Stimulated activated CD8-positive, alpha-beta memory T cell treated with anti-CD3 and anti-CD28 coated beads, Interleukin-4, amount 100 ng/mL, for 4 hours (primary cell): Measurements from ENCODE around the gene TRIM65.
A peak's percentile ranks its signal among the peaks of the same experiment; 100 is the strongest.

Source experiments
- DNase-seq, 2 donors: peaks; one replicate each; pipeline ENCODE4 v3.0.0-alpha.2; 2020; ENCODE audit warnings: low read depth in 2 of 2, low spot score in 1 of 2

Gene TRIM65

DNA sequence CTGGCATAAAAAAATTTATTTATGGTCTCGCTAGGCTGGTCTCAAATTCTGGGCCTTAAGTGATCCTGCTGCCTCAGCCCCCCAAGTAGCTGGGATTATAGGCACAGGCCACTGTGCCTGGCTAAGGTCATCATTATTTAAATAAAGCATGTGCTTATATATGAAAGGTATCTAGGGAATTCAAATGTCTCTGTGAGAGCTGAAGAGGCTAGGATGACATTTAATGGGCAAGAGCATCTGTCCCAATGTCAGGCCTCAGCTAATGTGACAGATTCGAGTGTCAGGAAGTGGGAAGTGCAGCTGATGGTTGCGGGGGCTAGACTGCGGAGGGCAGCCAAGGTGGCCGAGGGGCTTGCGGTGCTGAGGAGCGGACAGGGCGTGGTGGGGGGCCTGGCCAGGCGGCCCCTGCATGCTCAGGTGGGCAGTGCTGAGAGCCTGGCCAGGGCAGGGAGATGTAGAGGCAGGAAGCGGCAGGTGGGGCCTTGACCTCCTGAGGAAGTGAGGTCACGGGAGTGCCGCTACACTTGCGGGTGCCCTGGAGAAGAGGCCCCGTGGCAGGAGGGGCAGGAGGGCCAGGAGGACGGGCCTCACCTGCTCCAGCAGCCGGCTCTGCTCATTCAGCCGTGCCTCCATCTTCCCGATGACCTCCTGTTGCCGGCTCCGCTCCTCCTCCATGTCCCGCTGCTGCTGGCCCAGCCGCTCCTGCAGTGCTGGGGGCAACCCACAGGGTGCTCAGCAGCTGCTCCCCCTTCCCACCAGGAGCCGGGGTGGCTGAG, 20.6 kb upstream of the TRIM65 start:
- no peak for DNase-seq

GRCh38 chr17:75915268-75915667, 18.5 kb upstream of the TRIM65 start:
- no peak for DNase-seq

DNA sequence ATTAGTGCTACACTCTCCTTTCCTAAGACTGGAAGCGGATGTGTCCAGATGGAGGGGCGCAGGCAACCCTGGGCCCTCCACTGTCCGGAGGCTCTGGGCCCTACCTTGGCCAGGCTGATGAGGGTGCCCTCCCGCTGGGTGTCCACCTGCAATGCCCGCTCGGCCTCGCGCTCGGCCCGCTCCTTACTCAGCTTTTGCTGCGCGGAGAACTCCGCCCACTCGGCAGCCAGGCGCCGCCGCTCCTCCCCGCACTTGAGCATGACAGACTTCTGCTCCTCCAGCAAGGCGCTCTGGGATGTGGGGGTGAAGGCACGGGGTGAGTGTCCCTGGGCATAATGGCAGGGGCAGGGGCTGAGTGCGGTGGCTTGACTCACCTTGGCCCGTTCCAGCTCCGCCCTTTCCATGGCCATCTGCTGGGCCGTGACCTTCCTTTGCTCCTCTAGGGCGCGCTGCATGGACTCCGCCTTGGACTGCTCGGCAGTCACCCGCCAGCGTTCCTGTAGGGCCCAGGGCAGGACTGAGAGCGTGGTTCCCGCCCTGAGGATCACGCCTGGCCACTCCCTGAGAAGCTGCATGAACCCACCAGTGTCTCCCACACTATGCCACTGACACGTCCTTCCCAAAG, 18.0 kb upstream of the TRIM65 start:
- no peak for DNase-seq

DNA sequence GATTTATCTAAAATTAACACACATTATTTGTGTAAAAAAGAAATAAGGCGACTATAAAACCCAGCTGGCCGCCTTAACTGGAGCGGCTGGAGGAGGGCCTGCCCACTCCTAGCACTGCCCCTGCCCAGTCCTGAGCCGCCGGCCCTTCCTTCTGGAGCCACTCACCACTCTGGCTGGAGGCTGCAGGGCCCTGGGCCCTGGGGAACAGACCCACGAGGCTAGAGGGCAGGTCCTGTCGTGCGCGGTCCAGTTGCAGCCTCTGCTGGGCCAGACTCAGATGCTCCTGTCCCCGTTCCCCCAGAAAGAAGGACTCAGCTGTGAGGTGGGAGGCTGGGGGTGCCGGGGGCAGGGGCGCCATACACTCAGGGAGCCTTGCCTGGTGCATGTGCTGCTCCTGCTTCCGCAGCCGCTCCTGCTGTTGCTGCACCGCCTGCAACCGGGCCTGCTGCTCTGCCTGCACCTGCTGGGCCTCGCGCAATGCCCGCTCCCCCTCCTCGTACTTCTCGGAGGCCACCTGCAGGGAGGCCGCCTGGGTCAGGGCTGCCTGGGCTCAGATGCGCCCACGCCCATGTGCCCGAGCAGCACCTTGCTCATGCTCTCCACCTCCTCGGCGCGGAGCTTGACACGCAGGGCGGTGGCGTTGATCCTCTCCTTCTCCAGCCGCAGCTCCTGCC, 16.9 kb upstream of the TRIM65 start:
- no peak for DNase-seq

GRCh38 chr17:75910699-75911098, 13.9 kb upstream of the TRIM65 start:
- no peak for DNase-seq

- DNase-seq = no peak
Observed at GRCh38 chr17:75909812-75910274, 13.1 kb upstream of the TRIM65 start.

DNA sequence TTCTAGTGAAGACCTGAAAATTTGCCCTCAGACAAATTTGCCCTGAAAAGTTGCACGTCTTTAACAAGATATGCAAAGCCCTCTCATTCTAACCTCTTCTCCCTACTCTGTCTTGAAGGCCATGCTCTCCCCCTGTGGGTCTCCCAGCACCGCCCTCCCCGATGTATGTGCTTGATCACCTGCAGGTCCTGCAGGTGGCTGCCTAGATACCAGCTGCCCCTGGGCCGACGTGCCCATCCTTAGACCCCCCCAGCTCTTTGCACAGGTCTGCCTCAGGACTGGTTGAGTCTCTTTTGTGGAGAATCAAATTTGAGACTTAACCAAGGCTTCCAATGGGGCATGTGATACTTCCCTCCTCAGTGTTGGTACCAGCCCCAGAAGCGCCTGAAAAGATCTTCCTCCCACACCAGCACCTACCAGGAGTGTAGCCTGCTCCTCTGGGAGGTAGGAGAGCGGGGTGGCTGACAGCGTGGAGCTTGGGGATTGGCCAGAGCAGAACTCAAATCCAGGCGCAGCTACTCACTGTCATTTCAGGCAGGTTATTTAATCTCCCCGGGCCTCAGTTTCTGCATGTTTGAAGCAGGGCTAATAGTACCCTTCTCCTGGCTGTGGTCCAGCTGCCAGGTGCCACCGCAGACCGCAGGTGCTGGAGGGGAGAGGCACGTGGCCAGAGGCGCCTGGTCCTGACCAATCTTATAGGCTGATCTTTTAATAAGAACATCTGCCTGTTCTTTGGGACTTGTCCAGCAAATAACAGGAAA, 12.5 kb upstream of the TRIM65 start:
- no peak for DNase-seq

DNA sequence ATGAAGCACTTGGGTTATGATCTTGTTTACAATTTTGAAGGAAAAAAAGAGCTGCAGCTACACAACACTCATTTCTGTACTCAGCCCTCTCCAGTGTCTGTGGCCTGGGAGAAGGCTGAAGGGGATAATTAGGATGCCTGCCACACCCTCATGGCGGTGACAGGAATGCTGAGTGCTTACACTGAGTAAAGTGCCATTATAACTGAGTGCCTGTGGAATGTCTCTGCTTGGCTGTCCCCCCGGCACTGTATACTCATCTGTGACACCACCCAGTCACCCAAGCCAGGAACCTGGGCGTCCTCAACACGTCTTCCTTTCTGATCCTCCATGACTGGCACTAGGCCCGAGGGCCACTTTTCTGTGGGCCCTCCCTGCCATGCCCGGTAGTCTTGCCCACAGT, 11.4 kb upstream of the TRIM65 start:
- no peak for DNase-seq

- DNase-seq = no peak
Observed at GRCh38 chr17:75906143-75906884, 9.6 kb upstream of the TRIM65 start.

GRCh38 chr17:75904749-75905521, 8.2 kb upstream of the TRIM65 start, which contains the start of gene MRPL38:
Gene MRPL38, minus strand, starts transcription at chr17:75904884. Its CDS starts 9 bp downstream, at chr17:75904875.
- DNase-seq = peak; percentile 74 to 87

GRCh38 chr17:75902406-75902805, 5.7 kb upstream of the TRIM65 start:
- DNase-seq = no peak

DNA sequence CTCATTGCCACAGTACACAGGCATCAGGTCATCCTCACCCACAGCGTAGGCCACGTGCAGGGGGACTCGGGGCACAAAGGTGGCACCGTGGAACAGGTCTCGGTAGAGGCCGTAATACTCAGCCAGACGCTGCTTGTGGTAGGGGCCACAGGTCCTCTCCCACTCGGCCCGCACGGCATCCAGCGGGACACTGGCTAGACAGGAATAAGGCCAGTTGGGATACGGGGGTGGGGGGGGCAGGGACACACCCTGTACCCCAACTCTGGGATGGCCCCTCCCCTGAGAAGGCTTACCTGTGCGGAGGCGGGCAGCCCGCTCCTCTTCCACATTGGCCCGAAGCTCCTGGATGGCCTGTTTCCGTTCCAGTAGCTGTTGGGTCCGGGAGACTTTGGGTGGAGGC, 5.0 kb upstream of the TRIM65 start:
- no peak for DNase-seq

- no peak for DNase-seq
Observed at GRCh38 chr17:75900691-75901533, 4.2 kb upstream of the TRIM65 start.

- DNase-seq = no peak
Observed at GRCh38 chr17:75899767-75900468, 3.2 kb upstream of the TRIM65 start.

GRCh38 chr17:75899353-75899752, 2.6 kb upstream of the TRIM65 start:
- DNase-seq = no peak

GRCh38 chr17:75898791-75899190, 2.0 kb upstream of the TRIM65 start:
- no peak for DNase-seq

GRCh38 chr17:75898065-75898464, 1.3 kb upstream of the TRIM65 start:
- no peak for DNase-seq
